Activated naive CD8-positive, alpha-beta T cell treated with anti-CD3 and anti-CD28 coated beads, Interleukin-2, amount 50 U/mL, for 24 hours (primary cell): ENCODE measurements around the gene SLC25A41.
A peak's percentile ranks its signal among the peaks of the same experiment; 100 is the strongest.

Experiments used
- ATAC-seq: fragments of 150-1000 bp; cut with Tn5 transposase; one replicate; pipeline ENCODE4 v1.10.0; 2021
- DNase-seq: peaks from one replicate; pipeline ENCODE4 v3.0.0; 2021
- H3K27ac Mint-ChIP-seq: one replicate; pipeline ENCODE4 v1.8.0; 2021; ENCODE audit warnings: mild to moderate bottlenecking, mixed read lengths
- H3K27me3 Mint-ChIP-seq: one replicate; pipeline ENCODE4 v1.8.0; 2021; ENCODE audit warnings: mixed read lengths
- H3K36me3 Mint-ChIP-seq: one replicate; pipeline ENCODE4 v1.8.0; 2021; ENCODE audit warnings: low read depth, mixed read lengths
- H3K4me1 Mint-ChIP-seq: one replicate; pipeline ENCODE4 v1.8.0; 2021; ENCODE audit warnings: mixed read lengths
- H3K4me3 Mint-ChIP-seq: one replicate; pipeline ENCODE4 v1.8.0; 2021; ENCODE audit warnings: mild to moderate bottlenecking, moderate library complexity, mixed read lengths
- H3K9me3 Mint-ChIP-seq: one replicate; pipeline ENCODE4 v1.8.0; 2021; ENCODE audit warnings: mixed read lengths

The SLC25A41 gene

GRCh38 chr19:6425732-6426620 lies 7.6 kb downstream of the SLC25A41 start:
- Mint-ChIP-seq H3K4me1 (peaks cover 33% of the 10 kb centered on the region), H3K27me3 (no peaks in the 10 kb centered on the region), H3K4me3 (peak overlapping the region; percentile 57), H3K9me3 (no peaks in the 10 kb centered on the region), H3K27ac (peak overlapping the region; percentile 92), H3K36me3 (peaks cover 19% of the 10 kb centered on the region)
- DNase-seq: no peak
- no peak for ATAC-seq

- H3K27me3 Mint-ChIP-seq: no peaks in the 10 kb centered on the region
- H3K4me3 Mint-ChIP-seq: peak overlapping the region; percentile 57
- DNase-seq: peak; percentile 98
- H3K9me3 Mint-ChIP-seq: no peaks in the 10 kb centered on the region
- ATAC-seq: peak; percentile 92
- H3K4me1 Mint-ChIP-seq: peaks cover 33% of the 10 kb centered on the region
- peak overlapping the region; percentile 92 for H3K27ac Mint-ChIP-seq
- peaks cover 28% of the 10 kb centered on the region for H3K36me3 Mint-ChIP-seq
Measured at GRCh38 chr19:6424939-6425731, 8.4 kb downstream of the SLC25A41 start.

GRCh38 chr19:6424195-6424938 lies 9.2 kb downstream of the SLC25A41 start, which contains the start of gene KHSRP:
Gene KHSRP (minus strand): TSS chr19:6424811. CDS start chr19:6424701, 110 bp downstream.
- Mint-ChIP-seq H3K9me3 (no peaks in the 10 kb centered on the region), H3K4me1 (peaks cover 29% of the 10 kb centered on the region), H3K4me3 (peak within 1 kb of the TSS; percentile 93)

GRCh38 chr19:6423499-6424194 lies 9.9 kb downstream of the SLC25A41 start:
- H3K9me3 Mint-ChIP-seq: no peaks in the 10 kb centered on the region
- no peaks in the 10 kb centered on the region for H3K27me3 Mint-ChIP-seq
- peak; percentile 53 for DNase-seq
- peaks cover 39% of the 10 kb centered on the region for H3K36me3 Mint-ChIP-seq
- peak overlapping the region; percentile 93 for H3K4me3 Mint-ChIP-seq
- ATAC-seq: no peak
- H3K4me1 Mint-ChIP-seq: peaks cover 29% of the 10 kb centered on the region
- H3K27ac Mint-ChIP-seq: peak overlapping the region; percentile 88

More at GRCh38 chr19:6424195-6424938, 9.2 kb downstream of the SLC25A41 start, which contains the start of gene KHSRP:
- DNase-seq (peak; percentile 48), ATAC-seq (no peak)
- H3K27me3 Mint-ChIP-seq: no peaks in the 10 kb centered on the region
- peaks cover 33% of the 10 kb centered on the region for H3K36me3 Mint-ChIP-seq
- peak within 1 kb of the TSS; percentile 92 for H3K27ac Mint-ChIP-seq

GRCh38 chr19:6421075-6422014 lies 12.2 kb downstream of the SLC25A41 start:
- DNase-seq (no peak), ATAC-seq (no peak)
- H3K27ac Mint-ChIP-seq: no peak overlapping the region
- H3K4me1 Mint-ChIP-seq: peaks cover 29% of the 10 kb centered on the region
- no peak overlapping the region for H3K4me3 Mint-ChIP-seq
- H3K27me3 Mint-ChIP-seq: no peaks in the 10 kb centered on the region
- no peaks in the 10 kb centered on the region for H3K9me3 Mint-ChIP-seq
- H3K36me3 Mint-ChIP-seq: peaks cover 50% of the 10 kb centered on the region

- no peak overlapping the region for H3K4me3 Mint-ChIP-seq
- H3K27me3 Mint-ChIP-seq: no peaks in the 10 kb centered on the region
- H3K36me3 Mint-ChIP-seq: peaks cover 58% of the 10 kb centered on the region
- ATAC-seq (no peak), DNase-seq (no peak)
- H3K27ac Mint-ChIP-seq: no peak overlapping the region
- peaks cover 17% of the 10 kb centered on the region for H3K4me1 Mint-ChIP-seq
- H3K9me3 Mint-ChIP-seq: no peaks in the 10 kb centered on the region
Measured at GRCh38 chr19:6418562-6418932, 15.0 kb downstream of the SLC25A41 start.

- no peaks in the 10 kb centered on the region for H3K9me3 Mint-ChIP-seq
- DNase-seq (no peak), ATAC-seq (no peak)
- H3K36me3 Mint-ChIP-seq: peaks cover 54% of the 10 kb centered on the region
- H3K27me3 Mint-ChIP-seq: no peaks in the 10 kb centered on the region
- H3K27ac Mint-ChIP-seq: no peak overlapping the region
- H3K4me3 Mint-ChIP-seq: no peak overlapping the region
- peaks cover 11% of the 10 kb centered on the region for H3K4me1 Mint-ChIP-seq
Measured at GRCh38 chr19:6417713-6418561, 15.6 kb downstream of the SLC25A41 start.

GRCh38 chr19:6416658-6417405 lies 16.7 kb downstream of the SLC25A41 start:
- Mint-ChIP-seq H3K27ac (no peak overlapping the region), H3K4me3 (no peak overlapping the region), H3K27me3 (no peaks in the 10 kb centered on the region), H3K4me1 (peaks cover under 1% of the 10 kb centered on the region), H3K36me3 (peaks cover 45% of the 10 kb centered on the region), H3K9me3 (no peaks in the 10 kb centered on the region)
- ATAC-seq (no peak), DNase-seq (no peak)

GRCh38 chr19:6415591-6416190 lies 17.9 kb downstream of the SLC25A41 start:
- Mint-ChIP-seq H3K27ac (no peak overlapping the region), H3K4me1 (no peaks in the 10 kb centered on the region), H3K4me3 (no peak overlapping the region), H3K9me3 (no peaks in the 10 kb centered on the region), H3K36me3 (peaks cover 38% of the 10 kb centered on the region), H3K27me3 (no peaks in the 10 kb centered on the region)
- ATAC-seq: no peak
- no peak for DNase-seq

GRCh38 chr19:6414793-6415590 lies 18.6 kb downstream of the SLC25A41 start:
- ATAC-seq (no peak), DNase-seq (no peak)
- Mint-ChIP-seq H3K27ac (no peak overlapping the region), H3K9me3 (no peaks in the 10 kb centered on the region), H3K27me3 (no peaks in the 10 kb centered on the region), H3K36me3 (peaks cover 31% of the 10 kb centered on the region), H3K4me3 (no peak overlapping the region), H3K4me1 (no peaks in the 10 kb centered on the region)
